Stromal cell of bone marrow (primary cell): ENCODE data around the gene SIGLEC5.
A peak's percentile ranks its signal among the peaks of the same experiment; 100 is the strongest.
"Not testable (repeated sequence)": the region's sequence is repeated elsewhere in the genome, so short reads cannot be mapped to it uniquely, and the experiment has no call there.

Source experiments
- DNase-seq: peaks from one replicate; pipeline ENCODE4 v3.0.0-alpha.2; 2012; ENCODE audit warnings: low read depth

The SIGLEC5 gene, protein sequence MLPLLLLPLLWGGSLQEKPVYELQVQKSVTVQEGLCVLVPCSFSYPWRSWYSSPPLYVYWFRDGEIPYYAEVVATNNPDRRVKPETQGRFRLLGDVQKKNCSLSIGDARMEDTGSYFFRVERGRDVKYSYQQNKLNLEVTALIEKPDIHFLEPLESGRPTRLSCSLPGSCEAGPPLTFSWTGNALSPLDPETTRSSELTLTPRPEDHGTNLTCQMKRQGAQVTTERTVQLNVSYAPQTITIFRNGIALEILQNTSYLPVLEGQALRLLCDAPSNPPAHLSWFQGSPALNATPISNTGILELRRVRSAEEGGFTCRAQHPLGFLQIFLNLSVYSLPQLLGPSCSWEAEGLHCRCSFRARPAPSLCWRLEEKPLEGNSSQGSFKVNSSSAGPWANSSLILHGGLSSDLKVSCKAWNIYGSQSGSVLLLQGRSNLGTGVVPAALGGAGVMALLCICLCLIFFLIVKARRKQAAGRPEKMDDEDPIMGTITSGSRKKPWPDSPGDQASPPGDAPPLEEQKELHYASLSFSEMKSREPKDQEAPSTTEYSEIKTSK

GRCh38 chr19:51630315-51630714 lies at the start of gene SIGLEC5:
Gene SIGLEC5 (minus strand): TSS chr19:51630401. CDS start chr19:51630335, 66 bp downstream.
- DNase-seq, result not testable (repeated sequence)

GRCh38 chr19:51676566-51677083 lies 46.4 kb upstream of the SIGLEC5 start:
- no peak for DNase-seq

GRCh38 chr19:51675911-51676565 lies 45.8 kb upstream of the SIGLEC5 start:
- DNase-seq, result not testable (repeated sequence)

DNA sequence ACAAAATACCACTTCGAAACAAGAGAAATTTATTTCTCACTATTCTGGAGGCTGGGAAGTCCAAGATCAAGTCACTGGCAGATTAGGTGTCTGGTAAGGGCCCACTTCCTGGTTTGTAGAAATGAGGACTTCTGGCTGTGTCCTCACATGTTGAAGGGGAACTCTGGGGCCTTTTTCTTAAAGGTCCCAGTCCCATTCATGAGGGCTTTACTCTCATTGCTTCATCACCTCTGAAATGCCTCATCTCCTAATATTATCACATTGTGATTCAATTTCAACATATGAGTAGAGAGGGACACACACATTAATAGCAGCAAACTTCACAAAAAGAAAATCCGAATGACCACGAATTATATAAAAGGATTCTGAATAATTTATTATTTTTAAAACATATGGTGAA lies 38.0 kb upstream of the SIGLEC5 start:
- DNase-seq, result no peak

GRCh38 chr19:51664997-51665396 lies 34.8 kb upstream of the SIGLEC5 start:
- no peak for DNase-seq

GRCh38 chr19:51664131-51664530 lies 33.9 kb upstream of the SIGLEC5 start:
- no peak for DNase-seq

DNA sequence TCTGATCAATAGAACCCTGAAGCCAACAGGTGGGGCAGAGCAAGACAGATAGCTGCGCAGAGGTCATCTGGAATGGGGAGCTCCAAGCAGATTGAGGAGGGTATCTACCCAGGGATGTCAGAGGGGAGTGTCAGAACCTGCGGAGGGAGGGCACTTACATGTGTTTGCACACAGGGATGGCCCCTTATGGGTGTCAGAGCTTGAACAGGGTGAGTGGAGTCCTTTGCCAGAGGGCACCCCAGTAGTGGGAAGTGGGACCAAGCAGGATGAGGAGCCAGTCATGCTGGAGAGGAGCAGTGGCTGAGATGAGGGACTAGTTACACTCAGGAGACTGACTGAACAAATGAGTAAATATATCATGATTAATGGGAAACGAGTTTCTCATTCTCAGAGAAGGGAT lies 33.4 kb upstream of the SIGLEC5 start:
- DNase-seq, result no peak

GRCh38 chr19:51660975-51661600 lies 30.9 kb upstream of the SIGLEC5 start:
- DNase-seq, result peak; percentile 75

DNA sequence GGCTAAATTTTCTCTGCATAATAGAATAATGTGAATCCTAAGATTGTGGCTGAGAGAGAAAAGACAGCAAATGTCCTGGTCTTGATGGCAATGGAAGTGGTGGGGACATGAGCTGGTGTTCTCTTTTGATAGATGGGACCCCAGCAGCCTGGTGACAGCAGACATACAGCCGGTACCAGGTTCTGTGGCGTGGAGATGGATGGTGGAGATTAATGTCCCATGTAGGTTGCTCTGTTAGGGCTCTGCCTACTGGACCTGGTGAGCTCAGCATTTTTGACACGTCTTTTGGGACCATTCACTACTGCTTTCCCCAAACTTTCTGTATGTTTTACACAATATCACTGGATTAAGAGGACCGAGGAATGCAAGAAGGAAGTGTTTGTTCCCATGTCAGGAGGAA lies 24.6 kb upstream of the SIGLEC5 start:
- DNase-seq, result no peak

DNA sequence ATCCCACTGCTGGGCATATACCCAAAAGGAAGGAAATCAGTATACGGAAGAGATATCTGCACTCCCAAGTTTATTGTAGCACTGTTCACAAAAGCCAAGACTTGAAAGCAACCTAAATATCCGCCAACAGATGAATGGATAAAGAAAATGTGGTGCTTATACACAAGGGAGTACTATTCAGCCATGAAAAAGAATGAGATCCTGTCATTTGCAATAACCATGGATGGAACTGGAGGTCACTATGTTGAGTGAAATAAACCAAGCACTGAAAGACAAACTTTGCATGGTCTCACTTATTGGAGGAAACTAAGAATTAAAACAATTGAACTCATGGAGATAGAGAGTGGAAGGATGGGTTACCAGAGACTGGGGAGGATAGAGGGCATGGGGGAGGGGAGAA lies 23.0 kb upstream of the SIGLEC5 start:
- no peak for DNase-seq

- DNase-seq, result no peak
Measured at GRCh38 chr19:51652266-51652665, 22.1 kb upstream of the SIGLEC5 start.

DNA sequence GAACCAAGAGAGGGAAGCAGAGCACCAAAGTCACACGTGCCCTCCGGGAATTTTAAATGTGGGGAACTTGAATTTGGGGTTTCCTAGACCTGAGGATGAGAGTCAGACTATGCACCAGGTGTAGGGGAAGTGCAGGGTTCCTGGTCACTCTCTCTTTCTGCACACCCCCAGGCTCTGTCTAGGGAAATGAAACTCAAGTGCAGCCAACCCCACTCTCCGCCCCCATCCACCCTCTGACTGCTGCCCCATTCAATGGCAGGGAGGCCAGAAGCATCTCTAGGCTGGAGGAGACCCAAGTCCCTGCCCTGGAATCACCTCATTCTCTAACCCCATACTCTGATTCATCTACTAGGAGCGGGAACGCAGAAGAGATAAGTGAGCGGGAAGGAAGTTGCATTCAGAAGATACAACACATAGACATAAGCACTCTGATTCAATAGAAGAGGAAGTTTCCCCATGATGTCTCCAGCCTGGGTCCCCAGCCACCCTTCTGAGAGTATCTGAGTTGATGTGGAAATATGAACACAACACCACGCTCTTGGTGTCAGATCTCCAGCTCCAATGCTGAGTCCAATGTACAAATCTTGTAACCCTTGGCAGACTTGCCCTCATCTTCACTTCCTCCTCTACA lies 21.1 kb upstream of the SIGLEC5 start:
- DNase-seq, result no peak

GRCh38 chr19:51647318-51647717 lies 17.1 kb upstream of the SIGLEC5 start:
- DNase-seq, result no peak

DNA sequence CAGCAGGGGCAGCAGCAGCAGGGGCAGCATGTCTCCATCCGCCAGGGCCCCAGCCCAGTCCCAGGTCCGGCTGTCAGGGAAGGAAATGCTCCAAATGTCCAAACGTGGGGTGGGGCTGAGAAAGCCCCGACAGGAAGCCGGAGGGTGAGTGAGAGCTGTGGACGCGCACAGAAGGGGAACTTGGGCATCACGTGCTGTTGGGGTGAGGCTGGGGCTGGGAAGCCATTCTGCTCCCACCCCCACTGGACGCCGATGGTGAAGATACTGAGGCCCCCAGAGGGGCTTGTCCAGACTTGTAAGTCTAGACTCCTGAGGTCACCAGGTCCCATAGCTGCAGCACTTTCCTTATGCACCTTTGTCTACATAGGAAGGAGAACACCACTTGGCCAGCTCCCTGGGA lies 16.5 kb upstream of the SIGLEC5 start, which contains the start of gene SIGLEC14:
TSS of gene SIGLEC14 (minus strand) at position 96 of the 400 bp plus-strand sequence. CDS start at position 30, 66 bp downstream.
- DNase-seq, result not testable (repeated sequence)

DNA sequence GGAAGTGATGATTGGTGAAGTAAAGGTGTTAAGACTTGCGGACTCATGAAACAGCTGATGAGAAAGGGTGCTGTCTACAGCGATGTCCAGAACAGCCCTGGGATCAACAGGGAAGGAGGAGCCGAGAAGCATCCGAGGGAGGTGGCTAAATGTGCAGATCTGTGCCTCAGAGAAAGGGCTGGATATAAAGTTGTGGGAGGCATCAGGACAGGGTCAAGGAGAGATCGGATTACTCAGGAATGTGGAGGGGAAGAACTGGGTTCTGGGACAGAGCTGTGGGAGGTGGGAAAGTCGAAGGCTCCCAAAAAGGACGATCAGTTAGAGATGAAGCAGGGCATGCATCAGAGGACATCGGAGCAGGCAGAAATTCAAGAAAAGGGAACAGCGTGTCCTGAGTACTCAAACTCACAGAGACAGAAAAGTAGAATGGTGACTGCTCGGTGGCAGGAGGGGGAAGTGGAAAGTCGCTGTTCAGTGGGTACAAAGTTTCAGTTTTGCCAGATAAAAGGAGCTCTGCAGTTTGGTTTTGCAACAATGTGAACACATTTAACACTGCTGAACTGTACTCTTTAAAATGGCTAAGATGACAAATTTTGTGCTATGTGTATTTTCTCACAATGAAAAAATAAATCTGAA lies 14.6 kb upstream of the SIGLEC5 start:
- no peak for DNase-seq

DNA sequence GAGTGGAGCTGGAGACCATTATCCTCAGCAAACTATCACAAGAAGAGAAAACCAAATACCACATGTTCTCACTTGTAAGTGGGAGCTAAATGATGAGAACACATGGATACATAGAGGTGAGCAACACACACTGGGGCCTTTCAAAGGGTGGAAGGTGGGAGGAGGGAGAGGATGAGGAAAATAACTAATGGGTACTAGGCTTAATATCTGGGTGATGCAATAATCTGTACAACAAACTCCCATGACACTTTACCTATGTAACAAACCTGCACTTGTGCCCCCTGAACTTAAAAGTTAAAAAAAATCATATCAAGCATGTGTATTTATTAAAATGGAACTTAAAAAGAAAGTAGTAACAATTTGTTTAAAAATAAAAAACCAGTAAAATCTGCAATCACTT lies 11.4 kb upstream of the SIGLEC5 start:
- no peak for DNase-seq

DNA sequence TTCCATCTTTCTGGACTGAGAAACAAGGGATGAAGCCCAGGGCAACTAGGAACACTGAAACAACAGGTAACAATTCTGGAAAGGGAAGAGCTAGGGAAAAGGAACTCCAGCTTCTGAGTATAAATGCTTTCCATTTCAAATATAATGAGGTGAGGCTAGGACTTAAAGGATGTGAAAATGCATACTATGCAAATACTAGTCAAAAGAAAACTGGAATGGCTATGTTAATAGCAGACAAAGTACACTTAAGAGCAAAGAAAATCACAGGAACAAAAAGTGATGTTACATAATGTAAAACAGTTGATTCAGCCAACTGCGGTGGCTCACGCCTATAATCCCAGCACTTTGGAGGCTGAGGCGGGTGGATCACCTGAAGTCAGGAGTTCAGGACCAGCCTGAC lies 10.2 kb upstream of the SIGLEC5 start:
- DNase-seq, result no peak

GRCh38 chr19:51639916-51640315 lies 9.7 kb upstream of the SIGLEC5 start:
- DNase-seq, result no peak

GRCh38 chr19:51637362-51637978 lies 7.3 kb upstream of the SIGLEC5 start:
- no peak for DNase-seq

DNA sequence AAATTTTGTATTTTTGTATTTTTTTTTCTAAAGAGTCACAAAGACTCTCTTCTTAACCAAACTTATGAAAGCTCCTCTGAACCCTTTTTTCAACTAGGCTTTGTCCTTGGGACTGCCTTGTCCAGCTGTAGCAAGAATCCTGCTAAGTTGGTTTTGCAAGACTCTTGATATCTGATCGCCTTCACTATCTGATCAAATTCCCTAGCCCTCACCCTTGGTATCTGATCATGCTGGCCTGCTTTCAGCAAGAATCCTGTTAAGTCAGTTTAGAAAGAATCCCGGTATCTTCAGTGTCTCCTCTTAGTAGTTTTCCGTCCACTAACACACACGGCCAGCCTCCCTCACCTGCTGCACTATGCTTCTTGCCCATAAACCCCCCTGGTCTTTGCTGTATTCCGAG lies 1.9 kb upstream of the SIGLEC5 start:
- no peak for DNase-seq
